Measurements from ENCODE around the gene PPP2R5A. TPM values are rescaled to one million over a fixed set of nuclear protein-coding genes. Genes with fewer than 3 reads are reported as not detected.

Gene PPP2R5A
- total RNA-seq, 1 donor from 2014 or later = 25.5 TPM

- DNase-seq (ENCODE audit: low spot score) = no peak
- no peaks in the 10 kb centered on the region for H3K36me3 Mint-ChIP-seq (ENCODE audit: low read depth, unreplicated experiment)
- no peak overlapping the region for H3K27ac Mint-ChIP-seq (ENCODE audit: unreplicated experiment)
- H3K9me3 Mint-ChIP-seq (ENCODE audit: unreplicated experiment) = no peaks in the 10 kb centered on the region
- no peaks in the 10 kb centered on the region for H3K27me3 Mint-ChIP-seq (ENCODE audit: unreplicated experiment)
- peaks cover 8% of the 10 kb centered on the region for H3K4me1 Mint-ChIP-seq (ENCODE audit: unreplicated experiment)
- no peak for TF ChIP-seq CTCF (IDR thresholded peaks at IDR 0.05; ENCODE audit: unreplicated experiment)
- H3K4me3 Mint-ChIP-seq (ENCODE audit: unreplicated experiment) = no peak overlapping the region
Observed at GRCh38 chr1:212271823-212272485, 13.3 kb upstream of the PPP2R5A start.

- Mint-ChIP-seq H3K27ac (ENCODE audit: unreplicated experiment) (no peak overlapping the region), H3K4me1 (ENCODE audit: unreplicated experiment) (peaks cover 11% of the 10 kb centered on the region), H3K36me3 (ENCODE audit: low read depth, unreplicated experiment) (peaks cover 5% of the 10 kb centered on the region), H3K9me3 (ENCODE audit: unreplicated experiment) (no peaks in the 10 kb centered on the region), H3K4me3 (ENCODE audit: unreplicated experiment) (no peak overlapping the region), H3K27me3 (ENCODE audit: unreplicated experiment) (peaks cover 9% of the 10 kb centered on the region)
- no peak for TF ChIP-seq CTCF (IDR thresholded peaks at IDR 0.05; ENCODE audit: unreplicated experiment)
- DNase-seq (ENCODE audit: low spot score) = no peak
Observed at GRCh38 chr1:212281590-212281989, 3.6 kb upstream of the PPP2R5A start.

- Mint-ChIP-seq H3K27me3 (ENCODE audit: unreplicated experiment) (peaks cover 10% of the 10 kb centered on the region), H3K9me3 (ENCODE audit: unreplicated experiment) (no peaks in the 10 kb centered on the region), H3K4me3 (ENCODE audit: unreplicated experiment) (peak overlapping the region; percentile 96), H3K36me3 (ENCODE audit: low read depth, unreplicated experiment) (peaks cover 5% of the 10 kb centered on the region), H3K4me1 (ENCODE audit: unreplicated experiment) (peaks cover 18% of the 10 kb centered on the region), H3K27ac (ENCODE audit: unreplicated experiment) (no peak overlapping the region)
- no peak for DNase-seq (ENCODE audit: low spot score)
- TF ChIP-seq CTCF (IDR thresholded peaks at IDR 0.05; ENCODE audit: unreplicated experiment) = no peak
Observed at GRCh38 chr1:212283741-212284140, 1.5 kb upstream of the PPP2R5A start.

- H3K4me3 Mint-ChIP-seq (ENCODE audit: unreplicated experiment) = peak overlapping the region; percentile 96
- DNase-seq (ENCODE audit: low spot score) = no peak
- peaks cover 10% of the 10 kb centered on the region for H3K27me3 Mint-ChIP-seq (ENCODE audit: unreplicated experiment)
- peaks cover 5% of the 10 kb centered on the region for H3K36me3 Mint-ChIP-seq (ENCODE audit: low read depth, unreplicated experiment)
- no peak overlapping the region for H3K27ac Mint-ChIP-seq (ENCODE audit: unreplicated experiment)
- peaks cover 18% of the 10 kb centered on the region for H3K4me1 Mint-ChIP-seq (ENCODE audit: unreplicated experiment)
- no peaks in the 10 kb centered on the region for H3K9me3 Mint-ChIP-seq (ENCODE audit: unreplicated experiment)
- no peak for TF ChIP-seq CTCF (IDR thresholded peaks at IDR 0.05; ENCODE audit: unreplicated experiment)
Observed at GRCh38 chr1:212284332-212284743, 872 bp upstream of the PPP2R5A start.

GRCh38 chr1:212285685-212286555 is 710 bp downstream of the PPP2R5A start:
- peak overlapping the region; percentile 94 for H3K27ac Mint-ChIP-seq (ENCODE audit: unreplicated experiment)
- peaks cover 10% of the 10 kb centered on the region for H3K27me3 Mint-ChIP-seq (ENCODE audit: unreplicated experiment)
- H3K36me3 Mint-ChIP-seq (ENCODE audit: low read depth, unreplicated experiment) = peaks cover 5% of the 10 kb centered on the region
- H3K4me1 Mint-ChIP-seq (ENCODE audit: unreplicated experiment) = peaks cover 23% of the 10 kb centered on the region
- no peak for TF ChIP-seq CTCF (IDR thresholded peaks at IDR 0.05; ENCODE audit: unreplicated experiment)
- peak overlapping the region; percentile 100 for H3K4me3 Mint-ChIP-seq (ENCODE audit: unreplicated experiment)
- DNase-seq (ENCODE audit: low spot score) = peak; percentile 57
- no peaks in the 10 kb centered on the region for H3K9me3 Mint-ChIP-seq (ENCODE audit: unreplicated experiment)
